Neural progenitor cell (in vitro differentiated cells): ENCODE data around the gene MTR.

Experiments used
- CTCF ChIP-seq: fragments of 200-600 bp; sonication (generic); IDR thresholded peaks from 2 replicates; pipeline ENCODE4 v1.5.1; 2017; ENCODE audit warnings: antibody characterized with exemption, mild to moderate bottlenecking
- EZH2 ChIP-seq: fragments of 200-600 bp; sonication (generic); IDR thresholded peaks from 2 replicates; pipeline ENCODE4 v1.6.1; 2017; ENCODE audit warnings: antibody characterized with exemption, mild to moderate bottlenecking, moderate library complexity
- EZH2phosphoT487 ChIP-seq: fragments of 200-600 bp; sonication (generic); IDR thresholded peaks from 2 replicates; pipeline ENCODE4 v1.6.1; 2017; ENCODE audit warnings: antibody characterized with exemption

GRCh38 chr1:236834876-236835275, 39.8 kb downstream of the MTR start:
- no peak for TF ChIP-seq EZH2phosphoT487
- no peak for TF ChIP-seq CTCF
- no peak for TF ChIP-seq EZH2
